Activated CD8-positive, alpha-beta memory T cell treated with anti-CD3 and anti-CD28 coated beads for 24 hours (primary cell): ENCODE results near the gene LCTL.

Experiments
- DNase-seq: peaks from one replicate; pipeline ENCODE4 v3.0.0-alpha.2; 2020

Gene LCTL

GRCh38 chr15:66565741-66566144 lies at the start of gene LCTL:
LCTL (minus strand) TSS chr15:66565998; CDS start chr15:66565365, 633 bp downstream.
- no peak for DNase-seq

- DNase-seq, result no peak
These were observed 49.4 kb upstream of the LCTL start for GRCh38 chr15:66614951-66615760.

GRCh38 chr15:66614456-66614855 lies 48.7 kb upstream of the LCTL start:
- DNase-seq, result no peak

GRCh38 chr15:66613743-66614142 lies 47.9 kb upstream of the LCTL start:
- DNase-seq, result no peak

GRCh38 chr15:66611257-66612053 lies 45.7 kb upstream of the LCTL start:
- DNase-seq, result no peak

- DNase-seq, result no peak
These were observed 44.1 kb upstream of the LCTL start for GRCh38 chr15:66609876-66610275.

- no peak for DNase-seq
These were observed 43.1 kb upstream of the LCTL start for GRCh38 chr15:66608881-66609280.

GRCh38 chr15:66608159-66608558 lies 42.4 kb upstream of the LCTL start:
- no peak for DNase-seq

- peak; percentile 83 for DNase-seq
These were observed 37.7 kb upstream of the LCTL start for GRCh38 chr15:66603301-66604179.

GRCh38 chr15:66601521-66601920 lies 35.7 kb upstream of the LCTL start:
- DNase-seq, result no peak

- DNase-seq, result no peak
These were observed 34.4 kb upstream of the LCTL start for GRCh38 chr15:66600240-66600627.

GRCh38 chr15:66599536-66600239 lies 33.9 kb upstream of the LCTL start:
- no peak for DNase-seq

- no peak for DNase-seq
These were observed 32.5 kb upstream of the LCTL start for GRCh38 chr15:66598095-66598815.

GRCh38 chr15:66595931-66596545 lies 30.2 kb upstream of the LCTL start:
- DNase-seq, result no peak

- no peak for DNase-seq
These were observed 29.5 kb upstream of the LCTL start for GRCh38 chr15:66595332-66595731.

GRCh38 chr15:66594836-66595235 lies 29.0 kb upstream of the LCTL start:
- DNase-seq, result no peak

GRCh38 chr15:66594344-66594743 lies 28.5 kb upstream of the LCTL start:
- DNase-seq, result no peak

GRCh38 chr15:66593219-66593780 lies 27.5 kb upstream of the LCTL start:
- no peak for DNase-seq

- no peak for DNase-seq
These were observed 26.9 kb upstream of the LCTL start for GRCh38 chr15:66592505-66593218.

GRCh38 chr15:66591322-66591862 lies 25.6 kb upstream of the LCTL start:
- no peak for DNase-seq
